ENCODE data around the gene MIS18A.

Gene MIS18A

GRCh38 chr21:32249511-32250280 lies 29.2 kb downstream of the MIS18A start:
- DNase-seq = no peak

DNA sequence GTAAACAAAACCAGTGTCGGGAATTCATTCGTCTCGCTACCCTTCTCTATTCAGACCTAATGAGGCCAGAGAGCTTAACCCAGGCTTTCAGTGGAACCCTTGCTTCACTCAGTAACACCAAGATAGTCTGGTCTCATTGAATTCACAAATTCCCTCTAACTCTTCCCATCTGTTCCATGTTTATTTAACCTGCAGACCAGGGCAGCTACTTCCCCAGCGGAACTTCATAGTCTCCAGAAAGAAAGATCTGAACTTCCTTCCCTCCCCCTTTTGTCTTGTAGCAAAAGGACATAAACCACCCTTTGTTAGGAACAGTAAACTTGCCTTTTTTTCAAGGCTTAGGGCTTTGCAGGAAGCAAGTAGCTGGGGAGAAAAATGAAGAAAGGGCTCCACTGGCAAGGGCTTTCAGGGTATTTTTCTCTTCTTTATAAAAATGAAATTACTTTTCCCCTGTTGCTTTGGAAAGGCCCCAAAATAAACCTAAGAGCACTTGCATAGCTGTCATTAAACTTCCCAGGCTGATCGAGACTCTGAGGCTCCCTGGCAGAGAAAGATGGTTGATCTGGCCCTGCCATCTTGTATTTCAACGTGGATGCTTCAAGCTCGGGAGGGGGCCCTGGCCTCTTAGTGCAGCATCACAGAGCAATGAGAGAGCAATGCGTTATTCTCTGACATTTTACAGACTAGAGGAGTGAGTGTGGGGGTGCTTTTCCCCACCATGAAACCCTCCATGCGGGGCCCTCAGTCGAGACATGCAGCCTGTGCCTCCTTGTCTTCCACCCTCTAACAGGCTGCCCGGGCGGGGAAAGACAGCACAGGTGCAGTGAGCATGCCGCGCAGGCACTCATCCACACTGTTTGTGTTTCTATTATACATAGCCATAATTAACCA lies 30.0 kb downstream of the MIS18A start:
- no peak for DNase-seq

DNA sequence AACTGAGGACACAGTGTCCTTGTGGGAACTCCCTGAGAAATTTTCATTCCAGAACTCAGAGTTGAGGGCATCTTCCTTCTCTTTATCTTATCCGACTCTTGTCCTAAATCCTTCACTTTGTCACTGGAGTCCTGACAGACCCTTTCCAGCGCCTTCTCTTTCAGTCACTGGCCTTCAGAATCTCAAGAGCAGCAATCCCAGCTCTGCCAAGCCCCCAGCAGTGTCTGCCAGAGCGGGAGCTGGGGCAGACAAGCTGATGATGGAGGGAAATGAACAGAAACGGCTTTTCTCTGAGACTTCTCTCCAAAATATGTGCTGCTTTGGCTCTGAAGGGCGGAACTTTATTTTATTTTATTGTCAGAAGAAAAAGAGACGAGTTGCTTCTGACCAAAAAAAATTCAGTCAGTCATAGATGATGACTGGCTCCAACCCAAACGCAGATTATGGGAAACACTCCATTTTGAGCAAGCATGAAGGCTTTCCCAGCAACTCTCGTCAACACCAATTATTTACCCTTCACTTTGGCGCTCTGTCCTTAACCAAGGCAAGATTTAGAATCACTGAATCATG lies 32.2 kb downstream of the MIS18A start:
- no peak for DNase-seq

GRCh38 chr21:32245971-32246370 lies 32.9 kb downstream of the MIS18A start:
- no peak for DNase-seq

DNA sequence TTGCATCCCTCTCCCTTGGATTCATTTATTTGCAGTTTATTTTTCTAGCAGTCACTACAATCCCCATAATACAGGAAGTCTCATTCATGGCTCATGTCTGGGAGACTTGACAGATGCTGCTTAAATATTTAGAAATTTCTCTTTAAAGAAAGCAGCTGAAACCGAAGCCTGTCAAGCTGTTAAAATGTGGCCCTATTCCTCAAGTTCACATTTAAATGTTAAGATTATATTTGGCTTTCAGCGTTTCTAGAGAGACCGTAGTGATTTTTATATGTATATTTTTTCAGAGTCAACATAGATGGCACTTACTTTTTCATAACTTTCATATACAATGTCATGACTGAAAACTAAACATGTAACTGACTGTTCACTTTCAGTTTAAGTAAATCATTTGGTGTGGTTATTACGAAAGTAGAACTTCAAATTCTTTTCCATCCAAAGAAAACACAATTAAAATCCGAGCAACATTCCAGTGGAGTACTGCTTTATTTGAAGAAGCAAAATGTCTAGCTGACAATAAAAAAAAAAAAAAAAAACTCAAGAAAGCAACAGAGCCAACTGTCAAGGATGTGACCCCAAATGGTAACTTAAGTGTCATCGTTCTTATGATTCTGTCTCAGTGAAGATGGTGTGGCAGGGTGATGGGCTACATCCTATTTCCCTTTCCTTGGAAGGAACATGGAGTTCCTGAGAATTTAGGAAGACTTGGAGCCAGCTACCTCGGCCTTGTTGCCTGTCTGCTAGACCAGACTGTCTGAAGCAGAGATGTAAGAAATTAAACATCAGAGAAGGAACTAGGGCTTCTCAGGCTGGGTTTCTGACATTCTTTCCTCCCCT lies 37.8 kb downstream of the MIS18A start:
- no peak for DNase-seq

DNA sequence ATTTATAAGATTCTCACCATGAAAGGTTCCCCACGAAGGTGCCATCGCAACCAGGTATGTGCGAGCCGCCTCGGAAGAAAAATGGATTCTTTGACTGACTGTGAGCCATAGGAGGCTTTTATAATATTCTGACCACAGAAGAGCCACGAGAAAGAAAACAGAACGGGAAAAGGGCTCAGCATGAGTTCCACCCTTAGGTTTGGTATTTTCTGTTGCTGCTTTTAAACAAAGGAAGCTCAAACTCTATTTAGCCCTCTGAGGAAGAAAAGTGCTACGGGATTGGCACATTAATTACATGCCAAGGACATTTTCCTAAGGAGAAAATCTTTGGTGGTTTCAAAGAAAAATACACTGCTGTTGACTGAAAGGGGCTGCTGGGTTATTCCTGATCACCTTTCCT lies 39.3 kb downstream of the MIS18A start:
- DNase-seq = no peak

DNA sequence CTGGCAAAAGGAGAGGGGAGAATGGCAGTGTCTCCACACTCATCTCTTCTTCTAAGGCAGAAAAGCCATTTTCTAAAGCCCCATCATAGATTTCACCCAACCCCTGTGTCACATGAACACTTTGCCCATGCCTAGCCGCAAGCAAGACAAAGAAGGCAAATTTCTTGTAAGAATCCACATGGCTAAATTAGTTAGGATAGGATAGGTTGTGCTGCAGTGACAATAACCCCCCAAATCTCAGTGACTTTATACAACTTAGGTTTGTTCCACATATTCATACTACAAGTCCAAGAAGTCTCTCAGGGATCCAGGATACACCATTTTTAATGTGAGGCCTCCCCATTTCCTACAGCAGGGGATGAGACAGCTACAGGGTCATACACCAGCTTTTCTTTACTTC lies 40.8 kb downstream of the MIS18A start:
- no peak for DNase-seq

DNA sequence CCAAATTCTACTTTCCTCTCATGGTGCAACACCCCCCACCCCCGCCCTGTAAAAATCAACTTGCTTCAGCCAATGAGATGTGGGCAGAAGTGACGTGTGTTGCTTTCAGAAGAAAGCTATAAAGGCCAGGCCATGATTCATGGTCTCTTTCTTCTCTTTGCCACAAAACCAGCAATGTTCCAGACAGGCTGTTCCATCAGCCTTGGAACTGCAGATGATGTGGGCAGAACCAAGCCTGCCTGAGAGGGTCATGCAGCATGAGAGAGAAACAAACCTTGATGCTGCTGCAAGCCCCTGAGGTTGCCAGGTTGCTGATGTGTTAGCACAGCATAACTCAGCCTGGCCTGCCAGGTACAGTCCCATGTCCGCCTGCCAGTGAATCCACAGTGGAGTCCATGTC lies 41.8 kb downstream of the MIS18A start:
- DNase-seq = no peak

- DNase-seq = no peak
These were observed 45.0 kb downstream of the MIS18A start for GRCh38 chr21:32233722-32234301.

- no peak for DNase-seq
These were observed 45.7 kb downstream of the MIS18A start for GRCh38 chr21:32233055-32233546.

DNA sequence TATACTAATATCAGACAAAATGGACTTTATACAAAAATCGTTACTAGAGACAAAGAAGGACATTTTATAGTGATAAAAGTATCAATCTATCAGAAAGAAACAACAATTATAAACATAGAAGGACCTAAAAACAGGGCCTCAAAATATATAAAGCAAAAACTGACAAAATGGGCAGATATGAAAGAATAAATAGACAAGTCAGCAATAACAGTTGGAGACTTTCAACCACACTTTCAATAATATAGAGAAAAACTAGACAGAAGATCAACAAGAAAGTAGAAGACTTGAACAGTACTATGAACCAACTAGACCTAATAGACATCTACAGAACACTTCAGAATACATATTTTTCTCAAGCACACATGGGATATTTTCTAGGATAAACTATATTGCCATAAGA lies 52.4 kb downstream of the MIS18A start:
- DNase-seq = no peak

All from NCI-H226 (cell line).